ENCODE measurements around the gene SETBP1. TPM values are rescaled to one million over a fixed set of nuclear protein-coding genes. Genes with fewer than 3 reads are reported as not detected.

SETBP1 gene
- total RNA-seq, 4 donors from 2014 or later: 26.2 to 40.8 (median 33.6) TPM

- H3K4me3 ChIP-seq: peak overlapping the region in 3 of 4 donors; percentile 32 to 78 (median 75)
- TF ChIP-seq CTCF (IDR thresholded peaks at IDR 0.05) (no peak), EP300 (IDR thresholded peaks at IDR 0.05) (no peak), POLR2A (IDR thresholded peaks at IDR 0.05) (no peak)
- H3K9me3 ChIP-seq: no peaks in the 10 kb centered on the region
- no peaks in the 10 kb centered on the region for H3K36me3 ChIP-seq
- H3K27ac ChIP-seq: peak overlapping the region; percentile 36 to 87 (median 62)
- no peaks in the 10 kb centered on the region for H3K27me3 ChIP-seq
- 45 to 54% methylated on average over 12 of the region's 12 CpGs for WGBS, 2 donors
- H3K4me1 ChIP-seq: peaks cover 0 to 44% (median 2%) of the 10 kb centered on the region in 4 donors
- peak; percentile 33 to 36 for DNase-seq (ENCODE audit: low spot score in 2 of 2)
These were observed 1.6 kb downstream of the SETBP1 start for GRCh38 chr18:44682201-44682870.

GRCh38 chr18:44682871-44683221, 2.2 kb downstream of the SETBP1 start:
- Histone ChIP-seq H3K4me1 (peaks cover 0 to 44% (median 2%) of the 10 kb centered on the region in 4 donors), H3K27me3 (no peaks in the 10 kb centered on the region), H3K27ac (peak overlapping the region; percentile 36 to 87 (median 62)), H3K9me3 (no peaks in the 10 kb centered on the region), H3K36me3 (no peaks in the 10 kb centered on the region), H3K4me3 (peak overlapping the region in 2 of 4 donors; percentile 32 to 75)
- TF ChIP-seq EP300 (IDR thresholded peaks at IDR 0.05) (no peak), POLR2A (IDR thresholded peaks at IDR 0.05) (no peak), CTCF (IDR thresholded peaks at IDR 0.05) (no peak)
- DNase-seq (ENCODE audit: low spot score in 2 of 2): peak in 1 of 2 donors; percentile 30
- 55 to 59% methylated on average over 4 of the region's 4 CpGs for WGBS, 2 donors

GRCh38 chr18:44683556-44683955, 2.9 kb downstream of the SETBP1 start:
- no peak overlapping the region for H3K4me3 ChIP-seq

GRCh38 chr18:44685296-44685695, 4.6 kb downstream of the SETBP1 start:
- TF ChIP-seq CTCF (IDR thresholded peaks at IDR 0.05): no peak
- no peak for TF ChIP-seq EP300 (IDR thresholded peaks at IDR 0.05)
- DNase-seq (ENCODE audit: low spot score in 2 of 2): no peak
- 89 to 92% methylated on average over 6 of the region's 6 CpGs for WGBS, 2 donors
- Histone ChIP-seq H3K36me3 (no peaks in the 10 kb centered on the region), H3K27me3 (no peaks in the 10 kb centered on the region), H3K4me1 (peaks cover 0 to 36% (median 2%) of the 10 kb centered on the region in 4 donors), H3K27ac (no peak overlapping the region), H3K9me3 (no peaks in the 10 kb centered on the region), H3K4me3 (no peak overlapping the region)

More at GRCh38 chr18:44683556-44683955, 2.9 kb downstream of the SETBP1 start:
- Histone ChIP-seq H3K27me3 (no peaks in the 10 kb centered on the region), H3K9me3 (no peaks in the 10 kb centered on the region), H3K36me3 (no peaks in the 10 kb centered on the region), H3K4me1 (peaks cover 0 to 38% (median 2%) of the 10 kb centered on the region in 4 donors), H3K27ac (peak overlapping the region in 3 of 4 donors; percentile 51 to 87 (median 74))
- TF ChIP-seq EP300 (IDR thresholded peaks at IDR 0.05): no peak
- no peak for TF ChIP-seq POLR2A (IDR thresholded peaks at IDR 0.05)
- no peak for TF ChIP-seq CTCF (IDR thresholded peaks at IDR 0.05)
- DNase-seq (ENCODE audit: low spot score in 2 of 2): no peak

GRCh38 chr18:44686156-44686555, 5.5 kb downstream of the SETBP1 start:
- Histone ChIP-seq H3K36me3 (no peaks in the 10 kb centered on the region), H3K27me3 (no peaks in the 10 kb centered on the region), H3K4me3 (no peak overlapping the region), H3K27ac (no peak overlapping the region), H3K4me1 (peaks cover 0 to 35% (median 2%) of the 10 kb centered on the region in 4 donors), H3K9me3 (no peaks in the 10 kb centered on the region)
- DNase-seq (ENCODE audit: low spot score in 2 of 2): no peak
- WGBS, 2 donors: 87 to 92% methylated on average over 1 of the region's 1 CpG
- TF ChIP-seq EP300 (IDR thresholded peaks at IDR 0.05) (no peak), CTCF (IDR thresholded peaks at IDR 0.05) (no peak), POLR2A (IDR thresholded peaks at IDR 0.05) (no peak)
